ENCODE measurements around the gene GJC1.
"Not testable (repeated sequence)": the region's sequence is repeated elsewhere in the genome, so short reads cannot be mapped to it uniquely, and the experiment has no call there.

The GJC1 gene

GRCh38 chr17:44759086-44759915 lies 70.8 kb downstream of the GJC1 start:
- no peak for DNase-seq

- DNase-seq, result no peak
These were observed 71.5 kb downstream of the GJC1 start, which contains the start of gene ADAM11 for GRCh38 chr17:44758414-44759085. Gene ADAM11, plus strand, starts transcription at chr17:44758988. Its CDS starts 212 bp downstream, at chr17:44759200.

- no peak for DNase-seq
These were observed 72.1 kb downstream of the GJC1 start for GRCh38 chr17:44757918-44758413.

DNA sequence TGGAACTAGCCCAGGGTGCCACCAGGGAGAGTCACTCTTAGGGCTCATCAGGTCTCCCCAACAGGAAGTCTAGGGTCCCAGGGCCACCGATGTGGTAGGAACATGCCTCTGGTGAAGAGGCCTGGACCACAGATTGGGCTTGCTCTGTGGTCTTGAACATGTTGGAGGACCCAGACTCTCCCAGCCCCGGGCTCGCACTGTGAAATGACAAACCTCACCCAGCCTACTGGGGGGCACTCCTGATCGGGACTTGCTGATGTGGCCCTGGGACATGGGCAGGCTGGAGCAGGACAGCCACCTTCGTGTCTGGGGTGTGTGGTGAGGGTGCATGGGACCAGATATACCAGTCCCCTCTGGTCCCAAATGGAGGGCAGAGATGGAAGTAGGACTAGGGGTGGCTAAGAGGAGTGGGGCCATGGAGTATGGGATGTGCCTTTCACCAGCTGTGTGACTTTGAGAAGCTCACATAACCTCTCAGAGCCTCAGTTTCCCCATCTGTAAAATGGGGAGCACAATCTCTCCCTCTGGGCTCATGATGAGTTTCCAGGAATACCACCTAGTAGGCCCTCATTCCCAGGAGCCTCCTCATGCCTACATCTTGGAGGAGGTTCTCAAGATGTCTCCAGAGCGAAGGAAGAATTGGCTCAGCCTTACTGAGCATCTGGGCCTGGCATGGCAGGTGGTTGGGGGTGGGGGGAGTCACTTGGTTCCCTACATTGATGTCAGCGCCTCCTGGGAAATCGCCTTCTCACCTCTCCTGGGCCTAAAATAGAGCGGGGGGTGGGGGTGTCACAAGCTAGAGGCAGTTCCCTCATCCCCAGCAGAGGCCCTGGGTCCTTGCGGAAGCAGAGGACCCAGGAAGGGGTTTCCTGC lies 72.8 kb downstream of the GJC1 start:
- DNase-seq, result no peak

DNA sequence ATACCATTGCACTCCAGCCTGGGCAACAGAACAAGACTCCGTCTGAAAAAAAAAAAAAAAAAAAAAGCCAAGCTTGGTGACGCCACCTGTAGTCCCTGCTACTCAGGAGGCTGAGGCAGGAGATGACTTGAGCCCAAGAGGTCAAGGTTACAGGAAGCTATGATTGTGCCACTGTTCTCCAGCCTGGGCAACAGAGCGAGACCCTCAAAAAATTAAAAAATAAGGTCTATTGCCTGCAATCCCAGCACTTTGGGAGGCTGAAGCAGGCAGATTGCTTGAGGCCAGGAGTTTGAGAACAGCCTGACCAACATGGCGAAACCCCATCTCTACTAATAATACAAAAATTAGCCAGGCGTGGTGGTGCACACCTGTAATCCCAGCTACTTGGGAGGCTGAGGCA lies 74.9 kb downstream of the GJC1 start:
- DNase-seq, result not testable (repeated sequence)

DNA sequence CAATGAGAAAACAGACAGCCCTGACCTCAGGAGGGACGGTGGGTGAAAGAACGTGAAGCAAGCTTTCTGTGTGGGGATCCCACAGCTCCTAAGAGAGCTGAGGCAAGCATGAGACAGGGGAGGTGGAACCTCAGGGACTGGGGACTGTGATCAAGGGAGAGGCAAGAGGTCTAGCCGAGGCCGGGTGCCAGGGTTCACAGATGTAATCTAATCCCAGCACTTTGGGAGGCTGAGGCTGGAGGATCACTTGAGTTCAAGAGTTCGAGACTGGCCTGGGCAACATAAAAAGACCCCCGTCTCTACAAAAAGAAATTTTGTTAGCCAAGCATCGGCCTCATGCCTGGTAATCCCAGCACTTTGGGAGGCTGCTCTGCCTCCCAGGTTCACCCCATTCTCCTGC lies 75.8 kb downstream of the GJC1 start:
- DNase-seq, result no peak

- DNase-seq, result no peak
These were observed 76.9 kb downstream of the GJC1 start for GRCh38 chr17:44752953-44753861.

DNA sequence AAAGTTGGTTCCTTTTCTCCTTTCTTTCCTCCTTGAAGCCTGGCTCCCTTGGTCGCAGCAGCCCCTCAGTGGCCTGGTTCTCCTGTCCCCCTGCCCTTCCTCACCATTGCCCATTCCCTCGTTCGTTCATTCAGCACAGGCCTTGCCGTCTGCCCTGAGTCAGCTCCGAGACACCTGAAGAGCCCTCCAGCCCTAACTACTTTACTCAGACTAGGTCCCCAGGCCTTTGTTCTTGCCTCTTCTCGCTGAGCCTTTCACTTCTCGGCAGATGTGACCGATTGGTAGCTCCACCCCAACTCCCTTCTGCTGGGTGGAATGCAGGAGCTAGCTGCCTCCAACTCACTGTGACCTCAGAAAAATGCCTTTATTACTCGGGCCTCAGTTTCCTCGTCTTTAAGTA lies 78.3 kb downstream of the GJC1 start:
- DNase-seq, result no peak

DNA sequence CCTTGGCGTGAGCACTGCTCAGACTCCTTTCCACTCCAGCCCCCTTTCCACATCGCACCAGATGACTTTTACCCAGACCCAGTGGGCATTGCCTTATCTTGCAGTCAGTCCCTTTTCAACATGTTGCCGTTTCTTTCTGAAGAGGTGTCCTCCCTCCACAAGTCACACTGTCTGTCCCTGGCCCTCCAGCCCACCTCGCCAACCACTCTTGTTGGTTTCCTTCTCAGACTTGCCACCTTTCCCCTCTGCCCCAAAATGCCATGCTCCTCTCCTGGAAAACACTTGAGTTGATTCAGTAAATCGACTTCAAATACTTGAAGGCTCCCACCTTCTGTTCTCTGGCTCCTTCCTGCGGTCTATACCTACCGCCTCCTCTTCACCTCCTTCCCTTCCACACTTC lies 78.8 kb downstream of the GJC1 start:
- no peak for DNase-seq

DNA sequence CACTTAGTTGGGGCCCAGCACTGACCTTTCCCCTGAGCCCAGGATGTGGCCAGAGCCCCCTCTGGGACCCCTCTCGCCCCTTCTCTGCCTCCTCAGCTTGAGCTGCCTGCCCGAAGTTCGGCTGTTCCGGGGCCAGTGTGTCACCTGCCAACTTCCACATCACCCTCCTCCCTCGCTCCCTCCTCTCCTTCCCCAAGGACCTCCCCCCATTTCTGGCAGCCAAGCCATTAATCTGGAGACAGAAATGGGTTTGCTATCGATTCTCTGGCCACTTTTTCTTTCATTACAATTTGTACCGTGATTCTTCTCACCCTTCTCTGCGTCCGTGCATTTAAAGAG lies 80.1 kb downstream of the GJC1 start:
- DNase-seq, result no peak

DNA sequence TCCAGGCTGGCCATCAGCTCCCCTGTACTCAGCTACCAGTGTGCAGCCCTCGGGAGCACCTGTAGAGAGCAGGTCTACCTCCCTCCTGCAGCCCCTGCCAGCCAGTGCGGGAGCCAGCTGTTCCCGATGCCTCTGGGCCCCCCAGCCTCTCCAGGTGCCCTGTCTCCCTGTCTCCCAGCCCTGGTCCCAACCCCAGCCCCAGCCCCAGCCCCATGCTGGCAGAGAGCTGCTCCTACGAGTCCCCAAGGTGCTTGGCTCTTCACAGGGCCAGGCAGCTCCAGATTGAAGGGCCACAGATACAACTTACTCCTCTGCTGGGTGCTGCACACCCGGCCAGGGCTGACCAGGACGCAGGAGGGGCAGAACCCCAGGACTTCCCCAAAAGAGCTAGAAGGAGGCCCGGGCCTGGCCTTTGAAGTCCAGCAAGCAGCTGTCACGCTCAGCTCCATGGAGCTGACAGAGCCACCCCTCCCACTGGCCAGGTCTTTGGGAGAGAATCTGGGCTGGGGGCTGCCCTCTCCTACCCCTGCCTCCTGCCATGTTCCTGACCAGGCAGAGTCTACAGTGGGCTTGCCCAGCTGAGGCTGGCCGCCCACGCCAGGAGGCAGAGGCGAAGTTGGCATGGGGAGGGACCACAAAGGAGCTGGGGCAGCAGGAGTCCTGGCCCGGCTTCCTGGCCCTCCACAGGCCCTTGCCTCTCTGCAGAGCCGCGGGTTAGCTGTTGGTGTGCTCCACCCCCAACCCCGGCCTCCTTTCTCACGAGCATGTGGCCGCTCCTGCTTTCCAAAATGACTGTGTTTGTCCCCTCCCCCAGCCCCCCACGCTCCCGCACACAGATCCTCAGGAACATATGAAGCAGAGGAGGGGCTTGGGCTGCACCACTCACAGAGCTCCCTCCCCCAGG lies 80.8 kb downstream of the GJC1 start:
- no peak for DNase-seq
